ENCODE data around the gene STXBP5L. TPM values are rescaled to one million over a fixed set of nuclear protein-coding genes. Genes with fewer than 3 reads are reported as not detected.
"Not testable (repeated sequence)": the region's sequence is repeated elsewhere in the genome, so short reads cannot be mapped to it uniquely, and the experiment has no call there.

Gene STXBP5L
- polyA plus RNA-seq, 1 of the 3 experiments (the other 2 are of a cell fraction): 0.03 TPM

DNA sequence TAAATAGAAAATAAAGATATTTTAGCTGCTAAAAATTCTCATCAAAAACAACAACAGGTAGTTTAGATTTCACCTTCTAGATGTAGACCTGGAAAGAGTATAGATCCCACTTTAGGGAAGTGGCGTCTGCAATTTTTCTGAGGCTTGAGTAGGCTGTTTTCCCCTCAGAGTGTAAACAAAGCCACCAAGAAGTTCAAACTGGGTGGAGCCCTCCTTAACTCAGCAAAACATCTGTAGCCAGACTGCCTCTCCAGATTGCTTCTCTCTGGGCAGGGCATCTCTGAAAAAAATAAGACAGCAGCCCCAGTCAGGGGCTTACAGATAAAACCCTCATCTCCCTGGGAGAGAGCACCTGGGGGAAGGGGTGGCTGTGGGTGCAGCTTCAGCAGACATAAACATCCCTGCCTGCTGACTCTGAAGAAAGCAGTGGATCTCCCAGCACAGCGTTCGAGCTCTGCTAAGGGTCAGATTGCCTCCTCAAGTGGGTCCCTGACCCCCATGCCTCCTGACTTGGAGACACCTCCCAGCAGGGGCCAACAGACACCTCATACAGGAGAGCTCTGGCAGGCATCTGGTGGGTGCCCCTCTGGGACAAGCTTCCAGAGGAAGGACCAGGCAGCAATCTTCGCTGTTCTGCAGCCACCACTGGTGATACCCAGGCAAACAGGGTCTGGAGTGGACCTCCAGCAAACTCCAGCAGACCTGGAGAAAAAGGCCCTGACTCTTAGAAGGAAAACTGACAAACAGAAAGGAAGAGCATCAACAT, 259.6 kb downstream of the STXBP5L start:
- Histone ChIP-seq H4K20me1 (ENCODE audit: insufficient read depth) (no peaks in the 10 kb centered on the region), H3K4me2 (no peak overlapping the region), H3F3A (replicated peaks; ENCODE audit: insufficient read depth) (no peaks in the 10 kb centered on the region), H2AFZ (ENCODE audit: low read depth) (no peak overlapping the region), H3K4me3 (ENCODE audit: low read depth in 2 of 2, low read length in 1 of 2) (no peak overlapping the region), H3K9me3 (no peaks in the 10 kb centered on the region), H3K9ac (no peak overlapping the region), H3K27me3 (ENCODE audit: insufficient read depth) (no peaks in the 10 kb centered on the region), H3K27ac (ENCODE audit: low read depth in 2 of 2, low read length in 1 of 2) (no peak overlapping the region), H3K9me2 (no peaks in the 10 kb centered on the region), H3K79me2 (ENCODE audit: insufficient read depth) (no peaks in the 10 kb centered on the region), H3K4me1 (ENCODE audit: control insufficient read depth in 1 of 2, insufficient read depth in 2 of 2, low read depth in 1 of 2, low read length in 1 of 2) (no peaks in the 10 kb centered on the region), H3K36me3 (replicated peaks in 1 of 2; ENCODE audit: control insufficient read depth in 1 of 2, insufficient read depth in 2 of 2, low read length in 1 of 2) (no peaks in the 10 kb centered on the region)
- ChIA-PET POLR2A (no interaction called here), CTCF (no interaction called here)
- 27% methylated on average over 3 of the region's 4 CpGs for WGBS (ENCODE audit: low lambda C conversion rate)
- TF ChIP-seq MXI1 (IDR thresholded peaks at IDR 0.05; ENCODE audit: low read depth, low read length): no peak
- no peak for TF ChIP-seq EZH2phosphoT487 (IDR thresholded peaks at IDR 0.05; ENCODE audit: borderline replicate concordance, low read depth)
- TF ChIP-seq YY1 (IDR thresholded peaks at IDR 0.05; ENCODE audit: low read depth): no peak
- TF ChIP-seq POLR2AphosphoS5 (IDR thresholded peaks at IDR 0.05; ENCODE audit: low read depth, low read length): no peak
- TF ChIP-seq, protein P1, sequence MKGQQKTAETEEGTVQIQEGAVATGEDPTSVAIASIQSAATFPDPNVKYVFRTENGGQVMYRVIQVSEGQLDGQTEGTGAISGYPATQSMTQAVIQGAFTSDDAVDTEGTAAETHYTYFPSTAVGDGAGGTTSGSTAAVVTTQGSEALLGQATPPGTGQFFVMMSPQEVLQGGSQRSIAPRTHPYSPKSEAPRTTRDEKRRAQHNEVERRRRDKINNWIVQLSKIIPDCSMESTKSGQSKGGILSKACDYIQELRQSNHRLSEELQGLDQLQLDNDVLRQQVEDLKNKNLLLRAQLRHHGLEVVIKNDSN (IDR thresholded peaks at IDR 0.05; ENCODE audit: borderline replicate concordance, low read depth): no peak
- DNase-seq: no peak

DNA sequence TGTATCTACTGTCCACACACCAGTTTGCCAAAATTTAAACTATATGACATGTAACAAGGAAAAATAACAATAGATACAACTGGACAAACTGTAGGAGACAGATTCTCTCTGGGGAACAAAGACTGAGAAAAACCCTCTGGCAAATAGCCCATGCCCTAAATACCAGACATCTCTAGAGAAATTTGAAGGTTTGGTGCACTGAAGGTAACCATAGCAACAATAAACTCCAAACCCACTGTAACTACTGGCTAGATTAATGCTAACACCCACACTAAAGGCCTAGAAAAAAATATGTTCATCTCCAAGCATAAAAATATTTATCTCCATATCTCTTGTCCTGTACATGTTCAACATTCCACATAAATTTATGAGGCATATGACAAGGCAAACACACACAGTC, 267.1 kb downstream of the STXBP5L start:
- Histone ChIP-seq H3K4me2 (no peak overlapping the region), H3K9me2 (no peaks in the 10 kb centered on the region), H3K9me3 (0 out of 2 replicates have a peak, but pooled peaks cover 4% of the 10 kb centered on the region), H3K27ac (ENCODE audit: low read depth in 2 of 2, low read length in 1 of 2) (no peak overlapping the region), H3K9ac (no peak overlapping the region), H3K4me1 (ENCODE audit: control insufficient read depth in 1 of 2, insufficient read depth in 2 of 2, low read depth in 1 of 2, low read length in 1 of 2) (no peaks in the 10 kb centered on the region), H3K4me3 (ENCODE audit: low read depth in 2 of 2, low read length in 1 of 2) (no peak overlapping the region), H3K36me3 (replicated peaks in 1 of 2; ENCODE audit: control insufficient read depth in 1 of 2, insufficient read depth in 2 of 2, low read length in 1 of 2) (no peaks in the 10 kb centered on the region), H3K79me2 (ENCODE audit: insufficient read depth) (no peaks in the 10 kb centered on the region), H2AFZ (ENCODE audit: low read depth) (no peak overlapping the region), H3K27me3 (ENCODE audit: insufficient read depth) (no peaks in the 10 kb centered on the region), H4K20me1 (ENCODE audit: insufficient read depth) (no peaks in the 10 kb centered on the region), H3F3A (replicated peaks; ENCODE audit: insufficient read depth) (no peaks in the 10 kb centered on the region)
- TF ChIP-seq, protein P2, sequence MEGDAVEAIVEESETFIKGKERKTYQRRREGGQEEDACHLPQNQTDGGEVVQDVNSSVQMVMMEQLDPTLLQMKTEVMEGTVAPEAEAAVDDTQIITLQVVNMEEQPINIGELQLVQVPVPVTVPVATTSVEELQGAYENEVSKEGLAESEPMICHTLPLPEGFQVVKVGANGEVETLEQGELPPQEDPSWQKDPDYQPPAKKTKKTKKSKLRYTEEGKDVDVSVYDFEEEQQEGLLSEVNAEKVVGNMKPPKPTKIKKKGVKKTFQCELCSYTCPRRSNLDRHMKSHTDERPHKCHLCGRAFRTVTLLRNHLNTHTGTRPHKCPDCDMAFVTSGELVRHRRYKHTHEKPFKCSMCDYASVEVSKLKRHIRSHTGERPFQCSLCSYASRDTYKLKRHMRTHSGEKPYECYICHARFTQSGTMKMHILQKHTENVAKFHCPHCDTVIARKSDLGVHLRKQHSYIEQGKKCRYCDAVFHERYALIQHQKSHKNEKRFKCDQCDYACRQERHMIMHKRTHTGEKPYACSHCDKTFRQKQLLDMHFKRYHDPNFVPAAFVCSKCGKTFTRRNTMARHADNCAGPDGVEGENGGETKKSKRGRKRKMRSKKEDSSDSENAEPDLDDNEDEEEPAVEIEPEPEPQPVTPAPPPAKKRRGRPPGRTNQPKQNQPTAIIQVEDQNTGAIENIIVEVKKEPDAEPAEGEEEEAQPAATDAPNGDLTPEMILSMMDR (IDR thresholded peaks at IDR 0.05): no peak
- no peak for TF ChIP-seq RCOR1 (IDR thresholded peaks at IDR 0.05; ENCODE audit: low read length)
- TF ChIP-seq RFX5 (IDR thresholded peaks at IDR 0.05; ENCODE audit: low read length): no peak
- TF ChIP-seq NRF1 (IDR thresholded peaks at IDR 0.05; ENCODE audit: low read depth, low read length): no peak
- no peak for TF ChIP-seq YY1 (IDR thresholded peaks at IDR 0.05; ENCODE audit: low read depth)
- no peak for TF ChIP-seq RAD21 (IDR thresholded peaks at IDR 0.05; ENCODE audit: low read length)
- TF ChIP-seq ELF1 (IDR thresholded peaks at IDR 0.05): no peak
- TF ChIP-seq SIN3A (IDR thresholded peaks at IDR 0.05; ENCODE audit: borderline replicate concordance, low read depth, low read length): no peak
- TF ChIP-seq, protein P1 (IDR thresholded peaks at IDR 0.05; ENCODE audit: borderline replicate concordance, low read depth): no peak
- TF ChIP-seq EZH2phosphoT487 (IDR thresholded peaks at IDR 0.05; ENCODE audit: borderline replicate concordance, low read depth): no peak
- no peak for TF ChIP-seq SMC3 (IDR thresholded peaks at IDR 0.05; ENCODE audit: low read depth, low read length)
- no peak for TF ChIP-seq FOSL2 (IDR thresholded peaks at IDR 0.05; ENCODE audit: borderline replicate concordance, low read depth)
- ChIA-PET CTCF (no interaction called here), POLR2A (no interaction called here)
- no peak for DNase-seq

DNA sequence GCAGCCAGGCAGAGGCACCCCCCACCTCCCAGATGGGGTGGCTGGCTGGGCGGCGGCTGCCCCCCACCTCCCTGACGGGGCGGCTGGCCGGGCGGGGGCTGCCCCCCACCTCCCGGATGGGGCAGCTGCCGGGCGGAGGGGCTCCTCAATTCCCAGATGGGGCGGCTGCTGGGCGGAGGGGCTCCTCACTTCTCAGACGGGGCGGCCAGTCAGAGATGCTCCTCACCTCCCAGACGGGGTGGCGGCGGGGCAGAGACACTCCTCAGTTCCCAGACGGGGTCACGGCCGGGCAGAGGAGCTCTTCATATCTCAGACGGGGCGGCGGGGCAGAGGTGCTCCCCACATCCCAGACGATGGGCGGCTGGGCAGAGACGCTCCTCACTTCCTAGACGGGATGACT, 282.6 kb downstream of the STXBP5L start:
- DNase-seq; H3K27ac ChIP-seq (ENCODE audit: low read depth in 2 of 2, low read length in 1 of 2); H3K9me2 ChIP-seq; H3K4me3 ChIP-seq (ENCODE audit: low read depth in 2 of 2, low read length in 1 of 2); H3K9me3 ChIP-seq; H4K20me1 ChIP-seq (ENCODE audit: insufficient read depth); H3K36me3 ChIP-seq (replicated peaks in 1 of 2; ENCODE audit: control insufficient read depth in 1 of 2, insufficient read depth in 2 of 2, low read length in 1 of 2); H3K27me3 ChIP-seq (ENCODE audit: insufficient read depth); H3F3A ChIP-seq (replicated peaks; ENCODE audit: insufficient read depth); H2AFZ ChIP-seq (ENCODE audit: low read depth); H3K9ac ChIP-seq; H3K4me1 ChIP-seq (ENCODE audit: control insufficient read depth in 1 of 2, insufficient read depth in 2 of 2, low read depth in 1 of 2, low read length in 1 of 2); H3K4me2 ChIP-seq; H3K79me2 ChIP-seq (ENCODE audit: insufficient read depth); CTCF ChIA-PET; POLR2A ChIA-PET: not testable (repeated sequence)
- WGBS (ENCODE audit: low lambda C conversion rate): no CpG with 5 or more reads among the region's 26 CpGs
